Stimulated activated CD8-positive, alpha-beta memory T cell treated with anti-CD3 and anti-CD28 coated beads, Interleukin-7, amount 100 ng/mL, for 4 hours (primary cell): ENCODE measurements around the gene MCTS1.
"Not testable (repeated sequence)": the region's sequence is repeated elsewhere in the genome, so short reads cannot be mapped to it uniquely, and the experiment has no call there.

Experiments
- DNase-seq, 2 donors: peaks; one replicate each; pipeline ENCODE4 v3.0.0-alpha.2; 2020; ENCODE audit warnings: low read depth in 2 of 2

The MCTS1 gene

DNA sequence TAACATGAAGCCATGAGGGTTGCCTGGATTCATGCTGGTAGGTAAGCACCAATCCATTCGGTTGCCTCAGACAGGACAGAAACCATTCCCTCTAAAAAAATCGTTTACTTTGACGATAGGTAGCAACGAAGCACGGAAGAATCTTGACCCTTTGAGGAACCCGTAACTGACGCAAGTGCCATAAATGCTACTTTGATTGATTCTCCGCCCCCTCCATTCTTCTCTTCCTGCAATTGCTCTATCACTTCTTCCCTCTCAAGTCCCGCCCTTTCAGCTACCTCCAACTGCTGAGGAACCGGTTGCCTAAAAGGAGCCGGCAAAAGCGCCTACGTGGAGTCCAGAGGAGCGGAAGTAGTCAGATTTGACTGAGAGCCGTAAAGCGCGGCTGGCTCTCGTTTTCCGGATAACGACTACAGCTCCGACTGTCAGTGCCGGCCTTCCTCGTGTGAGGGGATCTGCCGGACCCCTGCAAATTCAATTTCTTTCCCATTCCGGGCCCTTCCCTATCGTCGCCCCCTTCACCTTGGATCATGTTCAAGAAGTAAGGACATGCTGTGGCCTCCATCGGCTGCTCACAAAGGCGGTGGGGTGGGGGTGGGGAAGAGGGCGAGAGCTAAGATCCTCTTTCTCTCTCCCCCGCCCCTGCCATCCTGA, at the start of gene MCTS1:
MCTS1 (plus strand) TSS at position 395 of the 654 bp plus-strand sequence; CDS start at position 531, 136 bp downstream.
- DNase-seq: peak; percentile 65 to 71

DNA sequence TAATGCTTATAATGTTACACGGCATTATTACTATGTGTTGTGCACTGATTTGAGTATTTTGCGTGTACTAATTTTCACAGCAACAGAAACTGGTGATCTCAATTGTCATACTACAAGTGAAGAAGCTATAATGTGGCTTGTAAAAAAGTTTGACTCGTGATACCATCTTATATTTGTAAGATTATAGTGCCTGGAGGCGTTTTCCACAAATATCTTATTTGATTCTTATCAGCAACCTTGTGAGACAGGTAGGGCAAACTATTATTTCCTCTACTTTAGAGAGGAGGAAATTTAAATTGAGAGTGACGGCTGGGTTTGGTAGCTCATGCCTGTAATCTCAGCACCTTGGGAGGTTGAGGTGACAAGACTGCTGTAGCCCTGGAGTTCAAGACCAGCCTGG, 47.6 kb upstream of the MCTS1 start:
- no peak for DNase-seq

GRCh38 chrX:120559804-120560203, 44.1 kb upstream of the MCTS1 start:
- no peak for DNase-seq

GRCh38 chrX:120560405-120560841, 43.5 kb upstream of the MCTS1 start:
- peak; percentile 9 to 15 for DNase-seq

DNA sequence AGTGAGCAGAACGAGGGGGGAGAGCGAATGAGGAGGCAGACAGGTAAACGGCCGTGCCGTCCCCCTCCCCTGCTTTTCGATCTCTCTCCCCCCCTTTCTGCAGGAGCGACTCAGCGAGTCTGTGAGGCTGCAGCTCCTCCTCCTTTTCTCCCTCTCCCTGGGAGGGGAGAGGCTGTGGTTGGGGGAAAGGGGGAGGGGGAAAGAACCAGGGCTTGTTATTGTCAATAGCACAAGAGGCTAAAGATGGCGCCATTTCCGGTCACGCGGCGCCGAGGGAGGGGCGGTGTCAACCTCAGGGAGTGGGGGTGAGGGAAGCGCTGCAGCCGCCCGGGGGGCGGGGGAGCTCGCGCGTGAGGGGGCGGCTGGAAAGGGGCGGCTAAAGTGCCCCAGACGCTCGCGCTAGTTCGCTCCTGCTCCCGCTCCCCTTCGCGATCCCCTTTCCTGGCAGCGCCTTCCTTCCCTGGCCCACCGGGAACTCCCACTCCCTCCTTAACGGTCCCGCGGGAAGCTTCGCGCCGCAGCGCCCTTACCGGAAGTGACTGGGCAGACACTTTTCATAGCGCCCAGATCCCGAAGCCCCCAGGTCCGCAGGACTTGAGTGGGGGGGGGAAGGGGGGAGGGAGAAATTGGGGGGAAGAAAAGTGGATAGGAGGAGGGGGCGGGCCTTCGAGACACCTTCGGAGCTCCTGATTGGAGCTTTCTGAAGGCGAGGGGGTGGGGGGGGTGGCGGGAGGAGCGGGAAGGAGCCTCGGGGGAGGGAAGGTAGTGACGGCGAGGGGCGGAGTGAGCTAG, 42.9 kb upstream of the MCTS1 start, which contains the start of gene CUL4B:
CUL4B (minus strand) TSS at position 121 of the 792 bp plus-strand sequence. CDS start 324 bp downstream, outside the sequence.
- peak; percentile 84 to 89 for DNase-seq

GRCh38 chrX:120561634-120562568, 42.0 kb upstream of the MCTS1 start:
- DNase-seq: no peak

DNA sequence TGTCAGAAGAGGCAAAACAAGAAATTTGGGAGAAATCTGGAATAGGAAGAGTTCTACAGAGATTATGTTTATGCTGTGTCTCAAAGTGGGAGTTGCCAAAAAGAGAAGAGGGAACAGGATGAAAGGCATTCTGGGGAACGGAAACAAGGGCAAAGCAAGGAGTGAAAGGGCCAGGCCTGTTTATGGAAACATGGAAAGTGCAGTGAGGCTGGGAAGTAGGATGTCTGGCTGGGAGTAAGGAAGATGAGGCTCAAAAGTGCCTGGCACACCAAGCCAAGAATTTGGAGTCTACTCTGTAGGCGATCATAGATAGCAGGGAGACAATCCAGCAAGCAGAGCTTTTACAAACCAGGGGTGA, 41.4 kb upstream of the MCTS1 start:
- DNase-seq: no peak

- no peak for DNase-seq
Measured at GRCh38 chrX:120564925-120565324, 39.0 kb upstream of the MCTS1 start.

DNA sequence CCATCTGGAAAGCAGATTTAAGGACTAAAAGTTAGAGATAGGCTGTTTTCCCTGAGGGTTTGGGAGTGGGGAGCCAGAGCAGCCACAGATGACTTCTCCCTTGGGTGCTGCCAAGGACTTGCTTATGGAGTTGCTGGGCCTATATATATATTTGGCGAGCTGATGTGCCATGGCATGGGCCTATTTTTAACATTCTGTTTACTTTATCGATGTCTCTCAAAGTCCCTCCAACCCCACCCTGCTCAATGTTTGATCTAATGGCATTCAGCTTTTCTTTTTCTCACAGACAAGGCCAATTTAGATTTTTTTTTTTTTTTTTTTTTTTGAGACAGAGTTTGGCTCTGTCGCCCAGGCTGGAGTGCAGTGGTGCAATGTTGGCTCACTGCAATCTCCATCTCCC, 37.1 kb upstream of the MCTS1 start:
- no peak for DNase-seq

DNA sequence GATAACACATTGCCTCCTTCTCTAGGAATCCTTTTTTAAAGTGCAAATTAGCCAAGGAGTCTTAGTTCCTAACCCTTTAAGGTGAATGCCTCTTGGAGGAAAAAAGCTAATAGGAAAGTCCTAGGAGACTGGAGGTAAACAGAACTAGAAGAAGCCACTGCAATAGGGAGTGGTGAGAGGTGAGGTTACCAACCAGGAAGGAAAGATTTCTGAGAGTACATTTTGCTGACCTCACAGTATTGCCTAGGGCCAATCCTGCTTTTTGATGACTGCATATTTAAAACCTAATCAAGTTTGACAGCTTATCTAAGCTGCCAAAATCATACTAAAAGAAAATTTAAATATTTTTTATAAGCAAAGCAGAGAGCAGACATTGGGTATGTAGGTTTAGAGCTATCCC, 35.9 kb upstream of the MCTS1 start:
- DNase-seq: no peak

- no peak for DNase-seq
Measured at GRCh38 chrX:120568609-120569008, 35.3 kb upstream of the MCTS1 start.

GRCh38 chrX:120570011-120570600, 33.8 kb upstream of the MCTS1 start:
- DNase-seq: no peak

- not testable (repeated sequence) for DNase-seq
Measured at GRCh38 chrX:120573806-120574205, 30.1 kb upstream of the MCTS1 start.

- DNase-seq: no peak
Measured at GRCh38 chrX:120575379-120576114, 28.4 kb upstream of the MCTS1 start.

DNA sequence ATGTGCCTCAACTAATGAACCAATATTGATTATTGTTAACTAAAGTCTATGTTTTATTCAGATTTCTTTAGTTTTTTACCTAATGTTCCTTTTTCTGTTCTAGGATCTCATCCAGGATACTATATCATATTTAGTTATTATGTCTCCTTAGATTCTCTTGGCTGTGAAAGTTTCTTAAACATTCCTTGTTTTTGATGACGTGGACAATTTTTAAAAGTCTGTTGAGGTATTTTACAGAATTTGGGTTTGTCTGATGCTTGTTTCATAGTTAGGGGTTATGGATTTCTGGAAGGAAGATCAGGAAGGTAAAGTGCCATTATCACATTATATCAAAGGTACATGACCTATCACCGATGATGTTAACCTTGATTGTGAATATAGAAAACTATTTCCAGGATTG, 18.2 kb upstream of the MCTS1 start:
- no peak for DNase-seq

GRCh38 chrX:120604361-120604782, 471 bp downstream of the MCTS1 start:
- DNase-seq: peak in 1 of 2 donors; percentile 1

GRCh38 chrX:120612086-120612485, 8.2 kb downstream of the MCTS1 start:
- DNase-seq: no peak

DNA sequence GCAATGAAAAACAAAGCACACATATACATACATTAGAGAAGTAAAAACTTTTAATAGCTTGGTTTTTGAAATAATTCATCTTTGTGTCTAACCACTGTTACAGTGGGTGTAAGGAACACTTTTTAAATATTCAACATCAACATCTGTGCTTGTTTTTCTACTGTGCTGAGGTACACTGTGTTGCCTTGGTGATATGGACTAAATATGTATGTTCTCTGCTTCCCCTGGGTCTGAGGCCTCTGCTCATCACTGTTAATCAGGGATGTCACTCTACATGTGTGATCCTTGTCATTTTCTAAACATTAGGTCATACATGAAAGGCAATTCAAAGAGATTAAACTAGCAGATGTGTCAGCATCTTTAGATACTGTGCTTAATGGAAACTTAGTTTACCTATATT, 10.9 kb downstream of the MCTS1 start:
- DNase-seq: no peak

DNA sequence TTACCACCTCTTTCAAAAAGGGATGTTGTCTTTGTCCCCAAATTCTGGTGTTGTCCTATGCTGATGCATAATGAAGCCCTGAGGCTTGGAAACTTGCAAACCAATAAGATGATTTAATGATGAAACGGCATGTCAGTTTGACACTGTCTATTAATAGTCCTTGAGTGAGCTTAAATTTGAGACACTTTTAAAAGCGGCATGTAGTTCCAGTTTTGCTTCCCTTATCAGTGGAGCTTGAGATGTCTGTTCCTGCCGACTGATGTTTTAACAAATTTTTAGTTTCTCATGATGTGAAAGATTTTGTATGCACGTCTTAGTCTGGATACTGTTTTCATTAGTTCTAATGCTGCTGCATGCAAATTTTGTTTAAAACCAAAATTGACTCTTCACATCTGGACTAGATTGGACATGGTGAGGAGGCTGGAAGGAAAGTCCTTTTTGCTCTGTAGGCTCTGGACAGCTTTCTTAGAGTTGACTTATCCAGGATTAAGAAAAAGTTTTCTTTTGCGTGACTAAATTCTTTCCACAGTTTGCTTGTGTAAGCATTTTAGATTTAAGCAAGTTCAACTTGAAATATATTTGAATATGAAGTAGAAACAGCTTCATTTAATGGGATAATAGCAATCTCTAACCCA, 14.2 kb downstream of the MCTS1 start:
- no peak for DNase-seq

DNA sequence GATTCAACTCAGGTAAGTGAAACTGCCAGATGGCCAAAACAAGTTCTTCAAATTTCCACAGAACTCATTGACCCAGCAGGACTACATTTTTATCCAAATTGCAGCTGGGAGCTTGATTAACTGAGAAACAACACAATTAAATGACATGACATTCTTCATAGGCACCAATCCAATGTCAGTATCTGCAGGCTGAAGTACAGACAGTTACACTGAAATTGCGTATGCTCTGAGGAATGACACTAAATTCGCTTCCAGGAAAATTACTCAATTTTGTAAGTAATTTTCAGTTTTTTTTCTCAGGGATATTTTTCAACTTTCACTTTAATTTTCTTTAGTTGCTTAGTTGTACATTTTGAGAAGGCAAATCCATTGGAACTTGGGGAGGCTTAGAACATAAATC, 21.5 kb downstream of the MCTS1 start:
- no peak for DNase-seq
